Cerebellar cortex (tissue), 1 donor: ENCODE results near the gene CPED1.
"Not testable (repeated sequence)": the region's sequence is repeated elsewhere in the genome, so short reads cannot be mapped to it uniquely, and the experiment has no call there.

Experiments used
- DNase-seq: peaks from one replicate; pipeline ENCODE4 v3.0.0-alpha.2; 2015; ENCODE audit warnings: low spot score

CPED1 gene

GRCh38 chr7:121286742-121287734, 298.5 kb downstream of the CPED1 start:
- no peak for DNase-seq

DNA sequence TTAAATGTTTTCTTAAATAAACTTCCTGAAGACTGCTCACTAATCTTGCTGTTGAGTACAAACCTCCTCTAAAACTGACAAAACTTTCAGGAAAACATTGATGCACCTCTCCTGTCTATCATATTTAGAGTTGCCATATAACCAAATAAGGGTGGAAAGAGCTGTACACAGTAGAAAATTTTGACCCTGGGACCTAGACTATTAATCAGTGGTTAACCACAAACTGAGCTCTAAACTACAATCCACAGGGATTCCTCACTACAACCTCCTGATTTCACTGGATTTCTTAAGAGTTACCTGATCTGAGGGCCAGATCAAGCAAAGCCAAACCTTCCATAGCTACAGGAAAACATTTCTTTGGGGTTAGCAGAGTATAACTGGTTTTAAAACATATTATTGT, 300.4 kb downstream of the CPED1 start:
- no peak for DNase-seq

- DNase-seq, result not testable (repeated sequence)
These were observed 301.4 kb downstream of the CPED1 start for GRCh38 chr7:121289930-121290329.

- DNase-seq, result no peak
These were observed 306.0 kb downstream of the CPED1 start for GRCh38 chr7:121294448-121294992.

GRCh38 chr7:121297843-121298242, 309.3 kb downstream of the CPED1 start:
- DNase-seq, result no peak

DNA sequence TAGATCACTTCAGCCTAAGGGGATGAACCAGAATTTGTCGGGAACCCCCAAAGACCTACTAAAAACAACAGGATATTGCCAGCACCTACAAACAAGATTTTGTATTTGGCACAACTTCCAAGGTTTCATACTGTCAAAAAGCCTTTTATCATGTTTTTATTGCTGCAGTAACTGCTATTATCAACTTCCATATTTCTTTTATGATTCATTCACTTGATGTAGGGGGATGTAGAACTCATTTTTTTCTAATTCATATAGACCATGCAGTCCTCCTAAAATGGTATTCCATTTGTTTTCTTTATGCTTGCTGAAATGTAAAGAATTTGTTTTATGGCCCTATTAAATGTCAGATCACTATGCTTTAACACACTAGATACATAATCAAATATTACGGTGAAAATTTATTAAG, 310.3 kb downstream of the CPED1 start:
- DNase-seq, result no peak

- DNase-seq, result no peak
These were observed 312.3 kb downstream of the CPED1 start for GRCh38 chr7:121300685-121301420.

- no peak for DNase-seq
These were observed 313.1 kb downstream of the CPED1 start for GRCh38 chr7:121301446-121302213.

DNA sequence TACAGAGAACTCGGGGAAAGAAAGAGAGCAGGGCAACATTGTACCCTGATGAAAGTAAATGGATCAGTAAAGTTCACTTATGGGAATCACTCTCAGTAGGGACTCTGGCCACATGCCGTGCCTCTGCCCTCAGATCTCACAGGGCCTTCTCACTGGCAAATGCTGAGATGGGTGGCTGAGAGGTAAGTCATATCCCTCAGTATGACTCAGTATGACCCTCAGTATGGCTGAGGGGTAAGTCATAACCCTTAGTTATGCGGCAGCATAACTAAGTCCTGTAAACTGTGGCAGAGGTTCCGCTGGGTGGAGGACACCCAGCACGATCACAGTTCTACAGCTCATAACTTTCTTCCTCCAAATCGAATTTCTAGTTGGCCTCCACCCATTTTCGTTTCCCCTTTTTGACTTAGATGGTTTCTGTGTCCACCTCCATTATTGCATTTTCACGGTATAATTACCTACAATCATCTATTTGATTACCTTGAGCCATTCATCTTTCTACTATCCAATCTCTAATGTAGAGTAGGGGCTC, 313.8 kb downstream of the CPED1 start:
- no peak for DNase-seq

GRCh38 chr7:121303422-121304101, 315.1 kb downstream of the CPED1 start:
- DNase-seq, result no peak

DNA sequence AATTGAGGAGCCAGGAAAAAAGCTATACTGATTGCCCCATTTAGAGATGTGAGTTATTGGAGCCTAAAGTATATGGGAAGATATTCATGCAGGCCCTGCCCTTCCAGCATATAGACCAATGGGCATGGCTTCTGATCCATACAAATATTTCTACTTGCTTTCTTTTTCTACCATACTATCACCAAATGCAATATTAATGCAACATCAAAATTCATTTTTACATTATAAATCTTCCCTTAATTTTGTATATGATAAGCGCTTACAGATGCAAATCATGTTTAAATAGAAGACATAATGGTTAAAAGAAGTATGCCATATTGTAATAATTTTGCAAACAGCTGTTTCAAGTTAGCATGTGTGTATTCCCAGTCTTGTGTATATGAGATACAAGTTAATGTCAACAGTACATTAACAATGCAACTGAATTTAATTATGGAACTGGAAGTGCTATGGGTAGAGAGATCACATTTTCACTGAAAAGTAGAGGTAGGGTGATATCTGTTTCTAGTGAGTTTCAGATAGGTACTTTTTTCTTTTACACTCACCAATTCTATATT, 315.7 kb downstream of the CPED1 start:
- DNase-seq, result no peak

- DNase-seq, result no peak
These were observed 316.6 kb downstream of the CPED1 start for GRCh38 chr7:121305109-121305508.

DNA sequence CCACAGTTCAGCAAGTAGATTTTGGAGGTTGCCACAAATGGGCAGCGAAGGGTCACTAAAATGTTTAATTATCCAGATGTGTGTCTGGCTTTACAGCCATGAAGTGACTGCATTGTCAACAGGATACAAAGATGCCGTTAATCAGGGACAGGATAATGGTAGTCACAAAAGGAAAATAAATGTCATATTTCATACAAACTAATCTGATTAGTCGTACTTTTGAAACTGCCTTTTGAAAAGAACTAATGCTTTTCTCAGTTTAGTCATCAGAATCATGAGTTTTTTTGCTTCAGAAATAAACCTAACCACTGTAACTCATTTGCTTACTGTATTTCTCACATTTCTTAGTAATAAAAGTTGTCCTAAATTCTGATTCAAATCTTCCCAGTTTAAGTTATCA, 318.1 kb downstream of the CPED1 start:
- DNase-seq, result no peak

- no peak for DNase-seq
These were observed 318.6 kb downstream of the CPED1 start for GRCh38 chr7:121307021-121307574.

- no peak for DNase-seq
These were observed 324.8 kb downstream of the CPED1 start for GRCh38 chr7:121313220-121313792.

GRCh38 chr7:121313793-121314676, 325.5 kb downstream of the CPED1 start:
- no peak for DNase-seq

GRCh38 chr7:121315170-121315569, 326.7 kb downstream of the CPED1 start:
- not testable (repeated sequence) for DNase-seq

GRCh38 chr7:121322460-121322859, 333.9 kb downstream of the CPED1 start:
- DNase-seq, result no peak
